Activated CD4-positive, alpha-beta T cell treated with anti-CD3 and anti-CD28 coated beads for 36 hours (primary cell): ENCODE data around the gene IFNA14. TPM values are rescaled to one million over a fixed set of nuclear protein-coding genes. Genes with fewer than 3 reads are reported as not detected.
"Not testable (repeated sequence)": the region's sequence is repeated elsewhere in the genome, so short reads cannot be mapped to it uniquely, and the experiment has no call there.

Source experiments
- ATAC-seq: fragments of 200-7000 bp; cut with Tn5 transposase; one replicate; pipeline ENCODE4 v1.10.0; 2021; ENCODE audit warnings: mild to moderate bottlenecking, moderate library complexity
- CTCF ChIA-PET: fragments of 350-600 bp; sonication (Branson Sonifier 250); formaldehyde crosslinking; loops from one replicate; lab custom pipeline; 2021; ENCODE audit warnings: antibody characterized with exemption; lab: Charles Lee
- POLR2A ChIA-PET: fragments of 350-600 bp; sonication (Branson Sonifier 250); formaldehyde crosslinking; loops from one replicate; lab custom pipeline; 2021; ENCODE audit warnings: antibody characterized with exemption, inconsistent platforms; lab: Charles Lee
- DNase-seq: peaks from one replicate; pipeline ENCODE4 v3.0.0-alpha.2; 2020
- H3K27ac Mint-ChIP-seq: one replicate; pipeline ENCODE4 v1.8.0; 2021; ENCODE audit warnings: mixed read lengths
- H3K27me3 Mint-ChIP-seq: one replicate; pipeline ENCODE4 v1.8.0; 2021; ENCODE audit warnings: mixed read lengths
- H3K36me3 Mint-ChIP-seq: one replicate; pipeline ENCODE4 v1.8.0; 2021; ENCODE audit warnings: low read depth, mixed read lengths
- H3K4me1 Mint-ChIP-seq: one replicate; pipeline ENCODE4 v1.8.0; 2021; ENCODE audit warnings: mixed read lengths
- H3K4me3 Mint-ChIP-seq: one replicate; pipeline ENCODE4 v1.8.0; 2021; ENCODE audit warnings: mild to moderate bottlenecking, moderate library complexity, mixed read lengths
- H3K9me3 Mint-ChIP-seq: one replicate; pipeline ENCODE4 v1.8.0; 2021; ENCODE audit warnings: low read depth, mixed read lengths
- intact Hi-C, 2 experiments: fragments of 100-400 bp; cut with DNase I in 1 of 2; cut with micrococcal nuclease in 1 of 2; formaldehyde crosslinking; loops; one replicate each; pipeline versions ENCODE4 v1.14.2 to v1.15.1; 2022 to 2024; cut with DNase I, micrococcal nuclease
- total RNA-seq, 2 experiments: library from RNA; stranded (reverse); gene quantifications; one replicate each; pipeline ENCODE4 v1.2.3, GENCODE V29; 2021

Gene IFNA14
- total RNA-seq, 2 experiments from 2014 or later: not detected

GRCh38 chr9:21213411-21214326 lies 26.1 kb downstream of the IFNA14 start:
- not testable (repeated sequence) for DNase-seq, H3K36me3 Mint-ChIP-seq, H3K4me3 Mint-ChIP-seq, H3K27ac Mint-ChIP-seq, H3K4me1 Mint-ChIP-seq, H3K9me3 Mint-ChIP-seq
- intact Hi-C loops: loop anchor here in 1 of 2 experiments (1.0 kb wide), 1 partner anchor 576 kb away; no protein-coding TSS in a partner anchor
- POLR2A ChIA-PET: interaction anchor here (0.5 kb wide), 1 partner anchor 248 kb away, joined by 3 read pairs; no protein-coding TSS in a partner anchor
- peaks cover 13% of the 10 kb centered on the region for H3K27me3 Mint-ChIP-seq
- CTCF ChIA-PET: interaction anchor here (0.7 to 1.5 kb wide), 10 partner anchors 18 to 499 kb away, joined by 3 to 6 read pairs (median 3); no protein-coding TSS in a partner anchor
- peak; percentile 44 for ATAC-seq

GRCh38 chr9:21212160-21212559 lies 27.6 kb downstream of the IFNA14 start:
- H3K36me3 Mint-ChIP-seq, H3K9me3 Mint-ChIP-seq, DNase-seq, H3K4me3 Mint-ChIP-seq, POLR2A ChIA-PET, intact Hi-C loops, H3K27ac Mint-ChIP-seq, H3K4me1 Mint-ChIP-seq, ATAC-seq: not testable (repeated sequence)
- peaks cover 10% of the 10 kb centered on the region for H3K27me3 Mint-ChIP-seq
- CTCF ChIA-PET: interaction anchor here (0.8 kb wide), 1 partner anchor 180 kb away, joined by 3 read pairs; no protein-coding TSS in a partner anchor

GRCh38 chr9:21210782-21211181 lies 29.0 kb downstream of the IFNA14 start:
- H3K27me3 Mint-ChIP-seq: peaks cover 15% of the 10 kb centered on the region
- POLR2A ChIA-PET, H3K36me3 Mint-ChIP-seq, H3K4me1 Mint-ChIP-seq, DNase-seq, H3K27ac Mint-ChIP-seq, ATAC-seq, H3K4me3 Mint-ChIP-seq, CTCF ChIA-PET, H3K9me3 Mint-ChIP-seq, intact Hi-C loops: not testable (repeated sequence)

- no peaks in the 10 kb centered on the region for H3K36me3 Mint-ChIP-seq
- intact Hi-C loops: no loop called here
- CTCF ChIA-PET: no interaction called here
- no peaks in the 10 kb centered on the region for H3K9me3 Mint-ChIP-seq
- H3K4me3 Mint-ChIP-seq: no peak overlapping the region
- ATAC-seq (no peak), DNase-seq (no peak)
- H3K27ac Mint-ChIP-seq: no peak overlapping the region
- POLR2A ChIA-PET: no interaction called here
- peaks cover 14% of the 10 kb centered on the region for H3K27me3 Mint-ChIP-seq
- H3K4me1 Mint-ChIP-seq: peaks cover 8% of the 10 kb centered on the region
Observed at GRCh38 chr9:21210311-21210710, 29.5 kb downstream of the IFNA14 start.

GRCh38 chr9:21207043-21207442 lies 32.8 kb downstream of the IFNA14 start, which contains the start of gene IFNA10:
Gene IFNA10, minus strand, starts transcription at chr9:21207143. Its CDS starts 46 bp downstream, at chr9:21207097.
- H3K27ac Mint-ChIP-seq, ATAC-seq, POLR2A ChIA-PET: not testable (repeated sequence)

GRCh38 chr9:21205204-21205603 lies 34.6 kb downstream of the IFNA14 start:
- H3K4me3 Mint-ChIP-seq: no peak overlapping the region
- POLR2A ChIA-PET: no interaction called here
- intact Hi-C loops: no loop called here

More at GRCh38 chr9:21207043-21207442, 32.8 kb downstream of the IFNA14 start, which contains the start of gene IFNA10:
- DNase-seq, intact Hi-C loops, H3K4me1 Mint-ChIP-seq, H3K9me3 Mint-ChIP-seq, H3K36me3 Mint-ChIP-seq, H3K4me3 Mint-ChIP-seq: not testable (repeated sequence)
- CTCF ChIA-PET: interaction anchor here (0.8 kb wide), 1 partner anchor 119 kb away, joined by 3 read pairs; no protein-coding TSS in a partner anchor
- peaks cover 19% of the 10 kb centered on the region for H3K27me3 Mint-ChIP-seq

GRCh38 chr9:21202105-21202504 lies 37.7 kb downstream of the IFNA14 start, which contains the start of gene IFNA7:
Gene IFNA7, minus strand, starts transcription at chr9:21202205. Its CDS starts 40 bp downstream, at chr9:21202165.
- H3K36me3 Mint-ChIP-seq, POLR2A ChIA-PET, DNase-seq, H3K4me3 Mint-ChIP-seq, ATAC-seq, H3K9me3 Mint-ChIP-seq, H3K27ac Mint-ChIP-seq, intact Hi-C loops: not testable (repeated sequence)
- Mint-ChIP-seq H3K27me3 (peaks cover 34% of the 10 kb centered on the region), H3K4me1 (peaks cover 13% of the 10 kb centered on the region)
- CTCF ChIA-PET: interaction anchor here (0.6 kb wide), 1 partner anchor 108 kb away, joined by 3 read pairs; no protein-coding TSS in a partner anchor

More at GRCh38 chr9:21205204-21205603, 34.6 kb downstream of the IFNA14 start:
- DNase-seq: no peak
- Mint-ChIP-seq H3K27me3 (peaks cover 28% of the 10 kb centered on the region), H3K9me3 (peaks cover 3% of the 10 kb centered on the region), H3K27ac (no peak overlapping the region), H3K36me3 (no peaks in the 10 kb centered on the region), H3K4me1 (peaks cover 13% of the 10 kb centered on the region)
- CTCF ChIA-PET: interaction anchor here (0.6 to 1.3 kb wide), 2 partner anchors 11 to 195 kb away, joined by 3 read pairs; no protein-coding TSS in a partner anchor
- peak; percentile 68 for ATAC-seq

- ATAC-seq (peak; percentile 93), DNase-seq (peak; percentile 58)
- POLR2A ChIA-PET, H3K27me3 Mint-ChIP-seq, H3K36me3 Mint-ChIP-seq, H3K27ac Mint-ChIP-seq, H3K4me1 Mint-ChIP-seq, H3K4me3 Mint-ChIP-seq, H3K9me3 Mint-ChIP-seq: not testable (repeated sequence)
- CTCF ChIA-PET: interaction anchor here (0.6 to 1.7 kb wide), 34 partner anchors 9 to 618 kb away, joined by 3 to 9 read pairs (median 4); partner anchors contain the start of gene IFNA16
- intact Hi-C loops: loop anchor here (1.0 to 10.0 kb wide), 6 partner anchors 122 to 594 kb away; no protein-coding TSS in a partner anchor
Observed at GRCh38 chr9:21194867-21195776, 44.7 kb downstream of the IFNA14 start.
